Astrocyte (in vitro differentiated cells and primary cell): ENCODE measurements around the gene PRELID3B.

Experiments
- CTCF ChIP-seq: IDR thresholded peaks from 2 replicates; pipeline ENCODE4 v1.5.1; 2011; ENCODE audit warnings: low read depth, mild to moderate bottlenecking, inconsistent platforms, low read length, moderate library complexity; ENCODE audit not compliant: insufficient read depth
- EZH2 ChIP-seq: IDR thresholded peaks from 2 replicates; pipeline ENCODE4 v1.6.1; 2012; ENCODE audit warnings: mild to moderate bottlenecking, low read length, inconsistent platforms; ENCODE audit not compliant: insufficient read depth

- no peak for TF ChIP-seq EZH2
- no peak for TF ChIP-seq CTCF
These were observed 56.9 kb downstream of the PRELID3B start for GRCh38 chr20:58985656-58986055.
